ENCODE measurements around the gene CAMSAP3. TPM values are rescaled to one million over a fixed set of nuclear protein-coding genes. Genes with fewer than 3 reads are reported as not detected.

Gene CAMSAP3
- total RNA-seq, 2 donors from 2014 or later = 21.8 to 32.3 TPM

GRCh38 chr19:7597689-7598088 lies 2.0 kb downstream of the CAMSAP3 start:
- H3K4me1 ChIP-seq = peaks cover 36% of the 10 kb centered on the region
- WGBS, 2 donors = 53 to 66% methylated on average over 8 to 9 of the region's 9 CpGs
- ATAC-seq = no peak
- H3K9me3 ChIP-seq = no peaks in the 10 kb centered on the region
- no peak overlapping the region for H3K4me3 ChIP-seq
- H3K36me3 ChIP-seq (replicated peaks in 1 of 2; ENCODE audit: insufficient read depth in 1 of 2, low read depth in 2 of 2) = no peaks in the 10 kb centered on the region
- TF ChIP-seq POLR2A (IDR thresholded peaks at IDR 0.05) = no peak
- TF ChIP-seq CTCF (IDR thresholded peaks at IDR 0.05) = peak in 1 of 7 experiments; percentile 23
- H3K27ac ChIP-seq = peak overlapping the region in 2 of 4 donors; percentile 67 to 81
- no peaks in the 10 kb centered on the region for H3K27me3 ChIP-seq
- intact Hi-C loops (cut with DNase I) = no loop called here
- peak in 1 of 4 donors; percentile 59 for DNase-seq

- Histone ChIP-seq H3K4me3 (no peak overlapping the region), H3K27me3 (no peaks in the 10 kb centered on the region), H3K27ac (peak overlapping the region in 1 of 4 donors; percentile 81), H3K36me3 (replicated peaks in 1 of 2; ENCODE audit: insufficient read depth in 1 of 2, low read depth in 2 of 2) (no peaks in the 10 kb centered on the region), H3K9me3 (no peaks in the 10 kb centered on the region), H3K4me1 (peaks cover 40% of the 10 kb centered on the region)
- ATAC-seq = no peak
- intact Hi-C loops (cut with DNase I) = no loop called here
- 60 to 70% methylated on average over 6 of the region's 6 CpGs for WGBS, 2 donors
- DNase-seq = no peak
- TF ChIP-seq CTCF (IDR thresholded peaks at IDR 0.05) (no peak), POLR2A (IDR thresholded peaks at IDR 0.05) (no peak)
Observed at GRCh38 chr19:7598180-7598579, 2.5 kb downstream of the CAMSAP3 start.

- no peak overlapping the region for H3K4me3 ChIP-seq
- H3K27ac ChIP-seq = no peak overlapping the region
- no peak for DNase-seq
- H3K36me3 ChIP-seq (replicated peaks in 1 of 2; ENCODE audit: insufficient read depth in 1 of 2, low read depth in 2 of 2) = no peaks in the 10 kb centered on the region
- no peaks in the 10 kb centered on the region for H3K27me3 ChIP-seq
- no peak for ATAC-seq
- TF ChIP-seq POLR2A (IDR thresholded peaks at IDR 0.05) (no peak), CTCF (IDR thresholded peaks at IDR 0.05) (no peak)
- intact Hi-C loops (cut with DNase I) = no loop called here
- peaks cover 45% of the 10 kb centered on the region for H3K4me1 ChIP-seq
- H3K9me3 ChIP-seq = no peaks in the 10 kb centered on the region
Observed at GRCh38 chr19:7600721-7601120, 5.1 kb downstream of the CAMSAP3 start.

DNA sequence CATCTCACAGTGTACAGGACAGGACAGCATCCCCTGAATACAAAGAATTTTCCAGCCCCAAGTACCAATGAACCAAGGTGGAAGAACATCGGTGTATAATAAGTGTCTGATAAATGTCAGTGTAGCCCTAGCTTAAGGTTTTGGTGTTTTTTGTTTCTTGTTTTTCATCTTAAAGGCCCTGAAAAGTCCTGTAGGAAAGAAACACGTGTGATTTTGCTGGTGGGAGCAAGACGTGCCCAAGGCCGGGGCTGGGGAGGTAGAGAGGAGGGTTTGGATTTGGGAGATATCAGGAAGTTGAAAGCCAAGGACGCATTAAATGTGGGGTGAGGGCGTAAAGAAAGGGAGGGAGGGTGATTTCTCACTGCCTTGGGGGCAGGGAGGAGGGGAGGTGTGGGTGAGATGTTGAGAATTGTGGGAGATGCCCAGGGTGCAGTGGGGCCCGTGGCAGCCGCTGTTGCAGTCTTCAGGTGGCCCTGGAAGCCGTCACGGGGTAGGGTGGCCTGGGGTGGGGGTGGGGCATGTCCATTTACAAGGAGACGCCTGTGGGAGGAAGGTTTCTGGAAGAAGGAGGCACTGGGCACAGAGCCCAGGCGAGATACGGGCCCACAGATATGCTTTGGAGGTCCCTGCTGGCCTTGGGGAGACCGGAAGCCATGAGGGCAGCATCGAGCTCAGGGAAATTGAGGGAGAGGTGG lies 6.7 kb downstream of the CAMSAP3 start:
- 18 to 36% methylated on average over 14 to 15 of the region's 15 CpGs for WGBS, 2 donors
- Histone ChIP-seq H3K36me3 (replicated peaks in 1 of 2; ENCODE audit: insufficient read depth in 1 of 2, low read depth in 2 of 2) (no peaks in the 10 kb centered on the region), H3K4me1 (peaks cover 36% of the 10 kb centered on the region), H3K27me3 (no peaks in the 10 kb centered on the region), H3K27ac (peak overlapping the region in 2 of 4 donors; percentile 57), H3K4me3 (no peak overlapping the region), H3K9me3 (no peaks in the 10 kb centered on the region)
- peak; percentile 40 for ATAC-seq
- no peak for TF ChIP-seq CTCF (IDR thresholded peaks at IDR 0.05)
- TF ChIP-seq POLR2A (IDR thresholded peaks at IDR 0.05) = no peak
- DNase-seq = peak in 3 of 4 donors; percentile 76 to 83 (median 78)
- intact Hi-C loops (cut with DNase I) = no loop called here

DNA sequence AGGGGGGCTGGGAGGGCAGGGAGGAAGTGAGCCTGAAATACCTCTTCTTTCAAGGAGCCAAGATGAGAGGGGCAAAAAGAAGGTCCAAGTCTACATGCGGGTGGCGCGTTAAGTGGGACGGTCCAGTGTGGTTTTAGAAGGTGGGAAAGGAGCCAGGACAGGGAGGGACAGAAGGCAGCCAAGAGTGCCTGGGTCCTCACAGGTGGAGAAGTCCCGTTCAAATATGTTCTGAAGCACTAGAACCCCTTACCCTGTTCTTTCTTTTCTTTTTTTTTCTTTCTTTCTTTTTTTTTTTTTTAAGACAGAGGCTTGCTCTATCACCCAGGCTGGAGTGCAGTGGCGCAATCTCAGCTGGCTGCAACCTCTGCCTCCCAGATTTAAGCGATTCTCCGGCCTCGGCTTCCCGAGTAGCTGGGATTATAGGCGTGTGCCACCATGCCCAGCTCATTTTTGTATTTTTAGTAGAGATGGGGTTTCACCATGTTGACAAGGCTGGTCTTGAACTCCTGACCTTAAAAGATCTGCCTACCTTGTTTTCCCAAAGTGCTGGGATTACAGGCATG lies 7.4 kb downstream of the CAMSAP3 start:
- Histone ChIP-seq H3K36me3 (replicated peaks in 1 of 2; ENCODE audit: insufficient read depth in 1 of 2, low read depth in 2 of 2) (no peaks in the 10 kb centered on the region), H3K27me3 (no peaks in the 10 kb centered on the region), H3K27ac (peak overlapping the region in 2 of 4 donors; percentile 57), H3K4me3 (no peak overlapping the region), H3K9me3 (no peaks in the 10 kb centered on the region), H3K4me1 (peaks cover 30% of the 10 kb centered on the region)
- TF ChIP-seq CTCF (IDR thresholded peaks at IDR 0.05) (no peak), POLR2A (IDR thresholded peaks at IDR 0.05) (no peak)
- ATAC-seq = no peak
- DNase-seq = no peak
- 43 to 61% methylated on average over 11 of the region's 11 CpGs for WGBS, 2 donors
- intact Hi-C loops (cut with DNase I) = no loop called here

Measured in body of pancreas (tissue), 4 donors.